MG63 (cell line): Measurements from ENCODE around the gene HOXB4. TPM values are rescaled to one million over a fixed set of nuclear protein-coding genes. Genes with fewer than 3 reads are reported as not detected.

Source experiments
- DNase-seq: peaks from one replicate; pipeline ENCODE4 v3.0.0-alpha.2; 2020
- H3K27me3 ChIP-seq: fragments of 250-450 bp; sonication (Bioruptor Pico); 2 replicates; pipeline ENCODE4 v1.5.1; 2020; ENCODE audit warnings: mild to moderate bottlenecking, moderate library complexity
- H3K36me3 ChIP-seq: fragments of 250-450 bp; sonication (Bioruptor Pico); 2 replicates; pipeline ENCODE4 v1.5.1; 2020; ENCODE audit warnings: mild to moderate bottlenecking, moderate library complexity
- H3K4me3 ChIP-seq: fragments of 250-450 bp; sonication (Bioruptor Pico); 2 replicates; pipeline ENCODE4 v1.5.1; 2020; ENCODE audit warnings: mild to moderate bottlenecking, moderate library complexity
- H3K9me3 ChIP-seq: fragments of 250-450 bp; sonication (Bioruptor Pico); 2 replicates; pipeline ENCODE4 v1.5.1; 2020; ENCODE audit warnings: mild to moderate bottlenecking, moderate library complexity
- total RNA-seq: library from RNA; depleted of rRNA; stranded (reverse); fragments of >200 nt; shearing (Covaris generic); gene quantifications from 2 replicates; pipeline ENCODE4 v1.2.3, GENCODE V29; 2014; ENCODE audit warnings: low replicate concordance

Gene HOXB4
- total RNA-seq, 1 experiment from 2014 or later = 4.2 TPM

GRCh38 chr17:48586355-48587258 is 8.5 kb upstream of the HOXB4 start:
- Histone ChIP-seq H3K36me3 (peaks cover 8% of the 10 kb centered on the region), H3K9me3 (no peaks in the 10 kb centered on the region), H3K4me3 (no peak overlapping the region), H3K27me3 (no peaks in the 10 kb centered on the region)
- no peak for DNase-seq

GRCh38 chr17:48584223-48584741 is 6.1 kb upstream of the HOXB4 start:
- no peaks in the 10 kb centered on the region; the same call in 1 of the 2 replicates for H3K36me3 ChIP-seq
- no peak for DNase-seq
- H3K9me3 ChIP-seq = no peaks in the 10 kb centered on the region
- H3K27me3 ChIP-seq = no peaks in the 10 kb centered on the region
- H3K4me3 ChIP-seq = peak overlapping the region; percentile 56

- Histone ChIP-seq H3K9me3 (no peaks in the 10 kb centered on the region), H3K36me3 (no peaks in the 10 kb centered on the region; the same call in 1 of the 2 replicates), H3K27me3 (no peaks in the 10 kb centered on the region), H3K4me3 (no peak overlapping the region)
- DNase-seq = no peak
Observed at GRCh38 chr17:48583708-48584222, 5.6 kb upstream of the HOXB4 start.

- Histone ChIP-seq H3K27me3 (no peaks in the 10 kb centered on the region), H3K4me3 (peak overlapping the region; percentile 61), H3K36me3 (no peaks in the 10 kb centered on the region; the same call in 1 of the 2 replicates), H3K9me3 (no peaks in the 10 kb centered on the region)
- DNase-seq = peak; percentile 63
Observed at GRCh38 chr17:48582750-48583069, 4.6 kb upstream of the HOXB4 start.

- no peak for DNase-seq
- peak overlapping the region; percentile 61 for H3K4me3 ChIP-seq
- peaks cover 6% of the 10 kb centered on the region for H3K36me3 ChIP-seq
- H3K27me3 ChIP-seq = no peaks in the 10 kb centered on the region
- no peaks in the 10 kb centered on the region for H3K9me3 ChIP-seq
Observed at GRCh38 chr17:48579760-48580554, 1.8 kb upstream of the HOXB4 start.

DNA sequence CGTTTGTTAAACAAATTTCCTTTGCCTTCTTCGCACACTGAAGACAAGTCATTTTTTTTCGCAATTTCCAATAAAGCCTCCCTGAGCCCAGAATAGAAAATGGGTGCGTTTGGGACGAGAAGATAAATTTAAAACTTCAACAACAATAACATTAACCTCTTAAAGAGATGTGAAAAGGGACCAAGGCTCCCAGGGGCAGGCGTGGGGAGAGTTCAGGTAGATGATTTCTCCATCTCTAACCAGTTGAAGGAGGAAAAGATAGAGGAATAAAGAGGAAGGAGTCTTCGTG is 1.3 kb upstream of the HOXB4 start:
- no peak for DNase-seq
- H3K36me3 ChIP-seq = peaks cover 6% of the 10 kb centered on the region
- no peaks in the 10 kb centered on the region for H3K9me3 ChIP-seq
- no peaks in the 10 kb centered on the region for H3K27me3 ChIP-seq
- peak overlapping the region; percentile 61 for H3K4me3 ChIP-seq

- DNase-seq = no peak
Observed at GRCh38 chr17:48578616-48579470, 693 bp upstream of the HOXB4 start.

GRCh38 chr17:48577330-48577945 is 712 bp downstream of the HOXB4 start:
- peak overlapping the region; percentile 61 for H3K4me3 ChIP-seq
- peaks cover 13% of the 10 kb centered on the region for H3K36me3 ChIP-seq
- no peaks in the 10 kb centered on the region for H3K27me3 ChIP-seq
- DNase-seq = peak; percentile 68
- H3K9me3 ChIP-seq = no peaks in the 10 kb centered on the region

More at GRCh38 chr17:48578616-48579470, 693 bp upstream of the HOXB4 start:
- H3K36me3 ChIP-seq = peaks cover 8% of the 10 kb centered on the region
- H3K4me3 ChIP-seq = peak overlapping the region; percentile 61
- no peaks in the 10 kb centered on the region for H3K9me3 ChIP-seq
- no peaks in the 10 kb centered on the region for H3K27me3 ChIP-seq

DNA sequence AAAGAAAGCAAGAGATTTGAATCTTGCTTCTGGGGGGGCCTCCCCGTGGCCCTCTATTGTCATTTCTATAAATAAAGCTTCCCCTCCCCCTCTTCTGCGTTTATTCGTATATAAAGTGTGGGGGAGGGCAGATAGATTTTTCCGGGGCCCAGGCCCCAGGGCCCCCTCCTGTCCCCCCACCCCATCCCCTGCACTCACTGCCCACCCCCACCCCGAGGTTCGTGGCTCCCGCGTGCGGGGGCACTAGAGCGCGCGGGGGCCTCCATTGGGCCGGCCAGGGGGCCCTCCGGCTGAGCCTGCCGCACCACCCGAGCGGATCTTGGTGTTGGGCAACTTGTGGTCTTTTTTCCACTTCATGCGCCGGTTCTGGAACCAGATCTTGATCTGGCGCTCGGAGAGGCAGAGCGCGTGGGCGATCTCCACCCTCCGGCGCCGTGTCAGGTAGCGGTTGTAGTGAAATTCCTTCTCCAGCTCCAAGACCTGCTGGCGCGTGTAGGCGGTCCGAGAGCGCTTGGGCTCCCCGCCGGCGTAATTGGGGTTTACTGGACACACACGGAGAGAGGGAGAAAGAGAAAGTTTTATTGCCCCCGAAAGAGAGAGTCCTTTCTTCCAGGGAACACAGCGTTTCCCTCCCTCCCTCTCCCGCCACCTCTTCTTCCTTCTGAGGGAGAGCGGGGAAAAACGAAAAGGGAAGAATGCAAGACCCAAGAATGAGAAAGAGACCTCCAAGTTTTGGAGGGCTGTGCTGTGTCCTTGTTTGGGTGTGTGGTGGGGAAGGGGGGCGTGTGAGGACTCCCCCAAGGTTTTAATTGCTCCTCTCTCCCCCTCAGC is 1.5 kb downstream of the HOXB4 start:
- H3K9me3 ChIP-seq = no peaks in the 10 kb centered on the region
- DNase-seq = peak; percentile 90
- no peaks in the 10 kb centered on the region for H3K27me3 ChIP-seq
- peak overlapping the region; percentile 61 for H3K4me3 ChIP-seq
- peaks cover 19% of the 10 kb centered on the region for H3K36me3 ChIP-seq

- no peaks in the 10 kb centered on the region for H3K9me3 ChIP-seq
- peaks cover 24% of the 10 kb centered on the region for H3K36me3 ChIP-seq
- peak; percentile 68 for DNase-seq
- no peaks in the 10 kb centered on the region for H3K27me3 ChIP-seq
- peak overlapping the region; percentile 61 for H3K4me3 ChIP-seq
Observed at GRCh38 chr17:48575673-48576478, 2.3 kb downstream of the HOXB4 start.

DNA sequence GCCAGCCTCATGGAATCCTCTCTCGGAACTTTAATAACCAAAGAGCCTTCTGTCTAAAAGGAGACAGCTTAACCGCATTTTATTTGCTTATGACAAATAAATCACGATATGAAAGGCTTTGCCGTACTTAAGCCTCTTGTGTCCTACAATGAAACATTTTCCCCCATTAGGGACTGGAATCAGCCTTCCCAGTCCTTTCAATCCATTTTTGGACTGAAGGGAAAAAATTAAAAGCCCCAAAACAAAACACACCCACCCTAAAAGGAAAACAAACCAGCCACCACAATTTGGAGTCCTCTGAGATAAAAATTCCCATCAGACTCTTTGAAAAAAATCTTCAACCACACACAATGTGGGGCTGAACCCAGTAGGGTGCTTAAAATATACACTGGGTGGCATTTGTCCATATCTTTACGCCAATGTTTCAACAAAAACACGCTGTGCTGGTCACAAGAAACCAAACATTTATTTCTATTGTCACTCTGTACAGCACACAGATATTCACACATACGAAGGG is 3.0 kb downstream of the HOXB4 start:
- Histone ChIP-seq H3K9me3 (no peaks in the 10 kb centered on the region), H3K36me3 (peaks cover 31% of the 10 kb centered on the region), H3K4me3 (peak overlapping the region; percentile 61), H3K27me3 (no peaks in the 10 kb centered on the region)
- no peak for DNase-seq

DNA sequence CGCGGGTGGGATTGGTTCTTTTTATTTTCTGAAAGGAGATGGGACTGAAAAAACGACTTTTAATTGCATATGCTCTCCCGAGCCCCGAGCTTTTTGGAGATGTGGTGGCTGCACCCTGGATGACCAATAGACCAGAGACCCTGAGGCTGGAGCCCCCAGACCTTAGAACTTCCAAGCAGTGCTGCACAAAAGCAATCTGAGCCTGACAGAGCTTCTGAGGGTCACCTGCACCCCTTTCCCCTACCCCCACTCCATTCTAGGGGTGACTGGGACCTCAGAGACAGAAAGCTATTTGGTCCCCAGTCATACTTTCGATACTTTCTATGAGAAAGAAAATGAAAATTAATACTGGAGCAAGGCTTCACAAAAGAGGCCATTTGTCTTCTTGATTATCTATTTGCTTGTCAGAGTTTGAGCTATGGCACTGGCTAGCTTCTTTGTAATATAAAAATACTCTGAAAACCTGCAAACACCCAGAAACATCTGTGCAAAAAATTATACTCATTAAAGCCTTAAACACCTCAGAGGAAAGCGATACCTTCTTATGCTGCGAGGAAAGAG is 3.6 kb downstream of the HOXB4 start:
- DNase-seq = no peak
- peak overlapping the region; percentile 61 for H3K4me3 ChIP-seq
- no peaks in the 10 kb centered on the region for H3K27me3 ChIP-seq
- peaks cover 37% of the 10 kb centered on the region for H3K36me3 ChIP-seq
- no peaks in the 10 kb centered on the region for H3K9me3 ChIP-seq

DNA sequence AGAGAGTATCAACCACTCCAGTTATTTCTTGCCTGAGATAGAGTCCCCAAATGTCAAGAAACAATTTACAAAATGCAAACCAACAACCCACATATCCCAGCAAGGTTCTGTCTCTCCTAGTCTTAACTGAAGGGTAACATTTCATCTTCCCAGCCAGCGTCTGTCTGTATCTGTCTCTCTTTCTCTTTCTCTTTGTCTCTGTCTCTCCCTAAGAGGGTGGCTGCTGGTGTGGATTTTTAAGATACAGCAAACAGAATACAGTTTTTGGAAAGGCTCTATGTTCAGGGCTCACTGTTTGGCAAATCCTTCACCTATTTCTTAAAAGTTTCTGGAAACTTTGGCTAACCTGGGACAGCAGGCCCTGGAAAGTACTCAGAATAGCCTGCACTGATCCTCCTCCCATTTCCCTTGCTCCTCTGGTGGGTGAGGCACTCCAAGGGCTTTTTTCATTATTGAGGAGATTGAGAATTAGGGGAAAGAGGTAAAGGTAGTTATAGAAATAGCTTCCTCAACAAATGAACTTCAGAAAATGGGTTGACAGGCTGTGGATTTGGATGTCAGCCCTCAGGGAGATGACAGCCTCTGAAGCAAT is 6.2 kb downstream of the HOXB4 start:
- no peak for DNase-seq
- no peak overlapping the region for H3K4me3 ChIP-seq
- H3K27me3 ChIP-seq = no peaks in the 10 kb centered on the region

More for the DNA sequence above, 6.2 kb downstream of the HOXB4 start:
- no peaks in the 10 kb centered on the region for H3K9me3 ChIP-seq
- H3K36me3 ChIP-seq = peaks cover 44% of the 10 kb centered on the region
